DND-41 (cell line): Measurements from ENCODE around the gene PEX7.

Source experiments
- EZH2 ChIP-seq: IDR thresholded peaks from 3 replicates; pipeline ENCODE4 v1.6.1; 2012; ENCODE audit warnings: borderline replicate concordance, low read depth, mild to moderate bottlenecking, moderate library complexity, low read length, inconsistent platforms; ENCODE audit not compliant: severe bottlenecking
- TF ChIP-seq, protein P1 (sequence below): IDR thresholded peaks from 2 replicates; pipeline ENCODE4 v1.5.1; 2012; ENCODE audit warnings: borderline replicate concordance, low read length, moderate library complexity, mild to moderate bottlenecking; ENCODE audit not compliant: poor library complexity, severe bottlenecking; ENCODE audit errors: extremely low read depth

DNA sequence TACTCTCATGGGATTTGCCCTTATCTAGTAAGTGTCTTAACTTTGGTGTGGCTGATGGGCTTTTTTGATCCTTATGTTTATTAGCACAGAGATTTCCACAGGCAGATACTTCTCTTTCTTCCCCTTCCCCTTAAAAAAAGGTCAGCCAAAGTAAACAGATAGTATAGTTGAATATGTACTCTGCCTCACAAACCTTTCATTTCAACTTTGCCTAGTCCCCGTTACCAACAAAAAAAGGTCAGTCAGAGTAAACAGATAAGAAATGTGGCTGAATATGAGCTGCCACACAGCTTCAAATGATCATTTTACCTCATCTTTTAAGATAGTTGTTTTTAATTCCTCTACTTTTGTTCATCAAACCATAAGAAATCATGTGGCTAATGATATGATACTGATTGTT lies 65.6 kb downstream of the PEX7 start:
- TF ChIP-seq, protein P1, sequence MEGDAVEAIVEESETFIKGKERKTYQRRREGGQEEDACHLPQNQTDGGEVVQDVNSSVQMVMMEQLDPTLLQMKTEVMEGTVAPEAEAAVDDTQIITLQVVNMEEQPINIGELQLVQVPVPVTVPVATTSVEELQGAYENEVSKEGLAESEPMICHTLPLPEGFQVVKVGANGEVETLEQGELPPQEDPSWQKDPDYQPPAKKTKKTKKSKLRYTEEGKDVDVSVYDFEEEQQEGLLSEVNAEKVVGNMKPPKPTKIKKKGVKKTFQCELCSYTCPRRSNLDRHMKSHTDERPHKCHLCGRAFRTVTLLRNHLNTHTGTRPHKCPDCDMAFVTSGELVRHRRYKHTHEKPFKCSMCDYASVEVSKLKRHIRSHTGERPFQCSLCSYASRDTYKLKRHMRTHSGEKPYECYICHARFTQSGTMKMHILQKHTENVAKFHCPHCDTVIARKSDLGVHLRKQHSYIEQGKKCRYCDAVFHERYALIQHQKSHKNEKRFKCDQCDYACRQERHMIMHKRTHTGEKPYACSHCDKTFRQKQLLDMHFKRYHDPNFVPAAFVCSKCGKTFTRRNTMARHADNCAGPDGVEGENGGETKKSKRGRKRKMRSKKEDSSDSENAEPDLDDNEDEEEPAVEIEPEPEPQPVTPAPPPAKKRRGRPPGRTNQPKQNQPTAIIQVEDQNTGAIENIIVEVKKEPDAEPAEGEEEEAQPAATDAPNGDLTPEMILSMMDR = no peak
- TF ChIP-seq EZH2 = no peak
